Measurements from ENCODE around the gene CDH13.

CDH13 gene

GRCh38 chr16:82855471-82855870 is 228.7 kb downstream of the CDH13 start:
- no peak for DNase-seq

GRCh38 chr16:82857693-82858365 is 231.1 kb downstream of the CDH13 start:
- DNase-seq, result no peak

DNA sequence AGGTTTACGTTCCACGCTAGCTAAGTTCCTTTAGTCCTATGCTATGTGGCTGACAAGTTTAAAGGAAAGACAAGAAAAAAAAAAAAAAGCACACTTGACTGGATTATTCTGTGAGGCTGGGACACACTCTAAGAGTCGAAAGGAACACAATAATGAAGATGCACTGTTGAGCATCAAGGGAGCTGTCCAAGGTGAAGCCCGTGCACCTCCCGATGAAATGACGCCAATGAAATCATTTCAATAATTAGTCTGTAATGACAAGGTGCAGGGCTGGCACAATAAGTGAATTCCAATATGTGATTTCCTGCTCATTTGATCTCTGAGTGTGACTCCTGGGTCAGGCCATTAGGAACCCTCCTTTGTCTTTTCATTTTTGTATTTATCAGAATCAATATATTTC is 232.9 kb downstream of the CDH13 start:
- DNase-seq, result no peak

DNA sequence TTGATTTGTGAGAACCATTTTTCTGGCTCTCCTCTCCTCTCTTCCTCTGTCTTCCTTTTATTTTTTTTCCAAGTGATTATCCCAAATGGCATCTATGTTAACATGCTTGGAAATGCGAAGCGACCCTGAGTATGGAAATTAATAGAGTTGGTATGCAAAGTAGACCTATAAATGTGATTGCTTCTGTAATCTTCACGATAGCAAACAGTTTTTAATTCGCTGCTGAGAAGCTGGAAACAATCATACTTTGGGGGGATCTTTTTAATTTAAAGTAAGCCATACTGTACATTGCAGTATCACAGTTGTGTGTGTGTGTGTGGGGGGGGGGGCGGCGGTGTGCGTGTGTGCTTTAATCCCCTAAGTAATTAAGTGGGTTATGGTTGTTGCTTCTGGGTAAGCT is 233.3 kb downstream of the CDH13 start:
- DNase-seq, result no peak

DNA sequence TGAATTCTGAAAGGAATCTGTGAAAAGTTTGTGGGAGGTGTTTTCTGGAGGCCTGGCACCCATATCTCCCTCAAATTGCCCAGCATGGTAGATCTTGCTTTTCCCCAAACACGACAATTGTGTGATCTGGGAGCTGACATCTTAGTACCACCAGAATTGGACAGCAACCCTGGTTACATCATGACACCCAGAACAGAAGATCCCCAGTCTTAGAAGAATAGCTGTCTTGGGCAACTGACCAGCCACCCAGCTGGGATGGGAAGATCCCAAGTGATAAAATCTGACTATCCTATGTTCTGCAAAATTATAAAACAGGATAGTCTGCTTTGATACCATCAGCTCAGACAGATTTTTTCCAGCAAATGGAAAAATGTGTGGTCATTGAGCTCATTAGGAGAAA is 235.3 kb downstream of the CDH13 start:
- DNase-seq, result no peak

- no peak for DNase-seq
These were observed 237.7 kb downstream of the CDH13 start for GRCh38 chr16:82864332-82865040.

DNA sequence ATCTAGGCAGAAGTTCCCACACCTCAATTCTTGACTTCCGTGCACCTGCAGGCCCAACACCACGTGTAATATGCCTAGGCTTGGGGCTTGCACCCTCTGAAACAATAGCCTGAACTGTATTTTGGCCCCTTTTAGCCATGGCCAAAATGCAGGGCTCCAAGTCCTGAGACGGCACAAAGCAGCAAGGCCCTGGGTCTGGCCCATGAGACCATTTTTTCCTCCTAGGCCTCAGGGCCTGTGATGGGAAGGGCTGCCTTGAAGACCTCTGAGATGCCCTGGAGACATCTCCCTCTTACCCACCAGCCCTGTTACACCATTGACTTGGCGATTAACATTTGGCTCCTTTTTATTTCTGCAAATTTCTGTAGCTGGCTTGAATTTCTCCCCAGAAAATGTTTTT is 238.6 kb downstream of the CDH13 start:
- DNase-seq, result no peak

- DNase-seq, result no peak
These were observed 240.7 kb downstream of the CDH13 start for GRCh38 chr16:82867485-82867884.

GRCh38 chr16:82874271-82874670 is 247.5 kb downstream of the CDH13 start:
- no peak for DNase-seq

- DNase-seq, result no peak
These were observed 247.9 kb downstream of the CDH13 start for GRCh38 chr16:82874672-82875071.

GRCh38 chr16:82876951-82877350 is 250.2 kb downstream of the CDH13 start:
- DNase-seq, result no peak

- no peak for DNase-seq
These were observed 251.7 kb downstream of the CDH13 start for GRCh38 chr16:82878466-82878865.

- no peak for DNase-seq
These were observed 253.6 kb downstream of the CDH13 start for GRCh38 chr16:82880346-82880745.

GRCh38 chr16:82881516-82881915 is 254.7 kb downstream of the CDH13 start:
- no peak for DNase-seq

DNA sequence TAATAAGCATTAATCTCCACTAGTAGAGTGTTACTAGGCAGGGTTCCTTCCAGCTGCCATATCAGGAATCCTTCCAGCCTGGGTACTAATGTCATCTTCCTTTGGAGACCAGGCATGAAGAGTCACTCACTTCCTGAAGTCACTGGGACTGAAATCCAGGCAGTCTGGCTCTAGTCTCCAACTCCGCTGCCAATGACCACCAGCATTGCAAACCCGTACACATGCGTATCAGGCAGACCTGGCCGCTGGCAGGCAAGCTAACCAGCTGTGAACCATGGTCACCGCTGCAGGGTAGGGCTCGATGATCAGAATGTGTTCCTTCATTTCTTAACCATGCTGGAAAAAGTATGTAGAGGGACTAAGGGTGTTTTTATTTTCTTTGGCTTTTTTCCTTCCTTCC is 255.5 kb downstream of the CDH13 start:
- no peak for DNase-seq

DNA sequence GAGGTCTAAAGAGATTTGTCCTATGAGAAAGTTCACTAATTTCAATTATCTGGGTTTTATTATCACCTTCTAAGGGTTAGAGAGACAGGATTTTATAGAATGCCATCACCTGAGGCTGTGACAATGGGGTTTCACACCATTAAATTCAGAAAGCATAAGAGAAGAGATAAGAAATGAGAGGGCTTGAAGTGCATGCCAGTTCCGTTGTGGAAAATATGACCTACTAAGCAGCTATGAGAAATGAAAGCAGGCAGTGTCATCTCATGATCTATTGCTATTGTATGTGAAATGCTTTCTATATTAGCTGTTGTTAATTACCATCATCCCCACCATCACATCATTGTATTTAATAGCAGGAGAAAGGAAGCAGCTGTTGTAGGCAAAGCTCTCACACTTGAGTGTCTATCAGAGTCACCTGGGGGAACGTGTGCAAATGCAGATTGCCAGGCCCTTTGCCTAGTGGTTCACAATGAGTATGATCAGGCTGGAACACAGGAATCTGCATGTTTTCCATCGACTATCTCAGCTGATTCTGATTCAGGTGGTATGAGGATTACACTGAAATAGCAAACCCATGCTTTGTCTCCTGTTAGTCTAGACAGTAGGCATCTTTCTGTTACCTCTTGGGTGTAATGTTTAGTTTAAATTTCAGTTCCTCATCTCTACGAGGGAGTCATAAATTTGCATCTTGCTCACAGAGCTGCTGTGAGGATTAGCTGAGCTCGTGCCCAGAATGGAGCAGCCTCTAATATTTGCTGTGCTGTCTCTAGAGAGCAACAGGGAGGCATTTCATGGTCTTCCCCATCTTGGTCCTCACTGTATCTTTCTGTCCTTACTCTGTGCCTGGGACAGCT is 256.4 kb downstream of the CDH13 start:
- no peak for DNase-seq

- no peak for DNase-seq
These were observed 257.6 kb downstream of the CDH13 start for GRCh38 chr16:82884320-82884898.

GRCh38 chr16:82886146-82886545 is 259.4 kb downstream of the CDH13 start:
- no peak for DNase-seq

GRCh38 chr16:82888591-82889001 is 261.8 kb downstream of the CDH13 start:
- no peak for DNase-seq

GRCh38 chr16:82891424-82891823 is 264.7 kb downstream of the CDH13 start:
- no peak for DNase-seq

GRCh38 chr16:82891918-82892317 is 265.1 kb downstream of the CDH13 start:
- no peak for DNase-seq

GRCh38 chr16:82892324-82892723 is 265.6 kb downstream of the CDH13 start:
- DNase-seq, result no peak

DNA sequence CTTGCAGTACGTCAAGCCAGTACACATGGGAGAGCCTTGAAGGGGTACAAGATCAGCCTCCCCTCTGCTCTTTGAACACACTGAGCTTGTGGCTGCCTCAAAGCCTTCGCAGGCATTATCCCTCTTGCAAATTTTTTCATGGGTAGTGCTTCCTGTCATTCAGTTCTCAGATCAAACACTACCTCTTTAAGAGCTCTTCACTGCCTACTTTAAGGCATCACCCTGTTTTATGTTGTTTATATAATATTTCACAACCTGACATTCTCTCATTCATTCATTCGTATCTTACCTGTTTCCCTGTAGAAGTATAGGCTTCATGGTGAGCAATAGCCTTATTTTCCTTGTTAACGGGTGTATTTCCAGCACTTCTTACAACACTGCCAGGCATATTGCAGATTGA is 269.1 kb downstream of the CDH13 start:
- DNase-seq, result no peak

Data from CD4-positive, alpha-beta T cell treated with Interferon alpha-2 for 1 hour (primary cell).